DOHH2 (cell line): Measurements from ENCODE around the gene MRPL4.

Source experiments
- H3F3A ChIP-seq: fragments of 200-600 bp; sonication (generic), shearing (Covaris generic); 2 replicates; pipeline ENCODE4 v1.6.0; 2016; ENCODE audit warnings: antibody characterized with exemption, mild to moderate bottlenecking; ENCODE audit not compliant: control insufficient read depth, insufficient read depth
- H3K27ac ChIP-seq: fragments of 200-600 bp; sonication (generic); 2 replicates; pipeline ENCODE4 v1.5.1; 2014; ENCODE audit warnings: low read depth, mild to moderate bottlenecking, low read length, moderate library complexity
- H3K27me3 ChIP-seq: fragments of 200-600 bp; sonication (generic); 2 replicates; pipeline ENCODE4 v1.6.1; 2014; ENCODE audit warnings: mild to moderate bottlenecking, low read length, mixed read lengths; ENCODE audit not compliant: control insufficient read depth
- H3K36me3 ChIP-seq: fragments of 200-600 bp; sonication (generic); 2 replicates; pipeline ENCODE4 v1.6.1; 2014; ENCODE audit warnings: mild to moderate bottlenecking, low read length, moderate library complexity, mixed read lengths; ENCODE audit not compliant: control insufficient read depth
- H3K4me1 ChIP-seq: fragments of 200-600 bp; sonication (generic); 2 replicates; pipeline ENCODE4 v1.6.1; 2014; ENCODE audit warnings: mild to moderate bottlenecking, low read length, mixed read lengths; ENCODE audit not compliant: control insufficient read depth
- H3K4me2 ChIP-seq: fragments of 200-600 bp; sonication (generic); 2 replicates; pipeline ENCODE4 v1.6.0; 2014; ENCODE audit warnings: mild to moderate bottlenecking, low read length, moderate library complexity
- H3K4me3 ChIP-seq: fragments of 200-600 bp; sonication (generic); 2 replicates; pipeline ENCODE4 v1.5.1; 2014; ENCODE audit warnings: mild to moderate bottlenecking, low read length, mixed read lengths
- H3K79me2 ChIP-seq: fragments of 200-600 bp; sonication (generic); 2 replicates; pipeline ENCODE4 v1.6.1; 2014; ENCODE audit warnings: mild to moderate bottlenecking, low read length, mixed read lengths; ENCODE audit not compliant: control insufficient read depth
- H3K9me2 ChIP-seq: fragments of 200-600 bp; sonication (generic); replicated peaks from 2 replicates; pipeline ENCODE4 v1.6.1; 2014; ENCODE audit warnings: mild to moderate bottlenecking, low read length, mixed read lengths; ENCODE audit not compliant: control insufficient read depth
- H3K9me3 ChIP-seq: fragments of 200-600 bp; sonication (generic); 2 replicates; pipeline ENCODE4 v1.6.1; 2014; ENCODE audit warnings: antibody characterized with exemption, low read length, mixed read lengths; ENCODE audit not compliant: control insufficient read depth, insufficient read depth
- H4K20me1 ChIP-seq: fragments of 200-600 bp; sonication (generic); 2 replicates; pipeline ENCODE4 v1.6.0; 2014; ENCODE audit warnings: low read depth, mild to moderate bottlenecking, antibody characterized with exemption, low read length, moderate library complexity; ENCODE audit not compliant: control insufficient read depth, insufficient read depth
- EZH2phosphoT487 ChIP-seq: fragments of 200-600 bp; sonication (generic); IDR thresholded peaks from 2 replicates; pipeline ENCODE4 v1.6.1; 2017; ENCODE audit warnings: borderline replicate concordance, mild to moderate bottlenecking, antibody characterized with exemption, low read length, moderate library complexity, mixed read lengths
- TF ChIP-seq, protein P1 (sequence below): fragments of 200-600 bp; sonication (generic); IDR thresholded peaks from one replicate; pipeline ENCODE4 v1.5.1; 2014; ENCODE audit warnings: antibody characterized with exemption, mild to moderate bottlenecking, low read depth, low read length; ENCODE audit not compliant: poor library complexity, severe bottlenecking

The MRPL4 gene

DNA sequence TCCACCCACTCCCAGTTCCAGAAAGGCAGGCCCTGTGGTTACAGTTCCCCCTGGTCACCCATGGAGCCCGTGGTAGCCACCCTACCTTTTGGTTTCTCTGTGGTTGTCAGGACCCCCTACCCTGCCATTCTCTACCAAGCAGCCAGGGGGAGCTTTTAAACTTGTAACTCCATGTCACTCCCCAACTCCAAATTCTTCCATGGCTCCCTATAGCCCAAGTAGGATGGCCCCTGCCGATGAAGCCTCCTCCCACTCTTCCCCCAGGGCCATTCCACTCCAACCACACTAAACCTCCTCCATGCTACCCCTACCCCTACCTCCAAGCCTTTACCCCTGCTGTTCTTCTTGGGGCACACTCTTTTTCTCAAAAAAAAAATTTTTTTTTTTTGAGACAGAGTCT, 23.1 kb upstream of the MRPL4 start:
- no peak for TF ChIP-seq EZH2phosphoT487
- TF ChIP-seq, protein P1, sequence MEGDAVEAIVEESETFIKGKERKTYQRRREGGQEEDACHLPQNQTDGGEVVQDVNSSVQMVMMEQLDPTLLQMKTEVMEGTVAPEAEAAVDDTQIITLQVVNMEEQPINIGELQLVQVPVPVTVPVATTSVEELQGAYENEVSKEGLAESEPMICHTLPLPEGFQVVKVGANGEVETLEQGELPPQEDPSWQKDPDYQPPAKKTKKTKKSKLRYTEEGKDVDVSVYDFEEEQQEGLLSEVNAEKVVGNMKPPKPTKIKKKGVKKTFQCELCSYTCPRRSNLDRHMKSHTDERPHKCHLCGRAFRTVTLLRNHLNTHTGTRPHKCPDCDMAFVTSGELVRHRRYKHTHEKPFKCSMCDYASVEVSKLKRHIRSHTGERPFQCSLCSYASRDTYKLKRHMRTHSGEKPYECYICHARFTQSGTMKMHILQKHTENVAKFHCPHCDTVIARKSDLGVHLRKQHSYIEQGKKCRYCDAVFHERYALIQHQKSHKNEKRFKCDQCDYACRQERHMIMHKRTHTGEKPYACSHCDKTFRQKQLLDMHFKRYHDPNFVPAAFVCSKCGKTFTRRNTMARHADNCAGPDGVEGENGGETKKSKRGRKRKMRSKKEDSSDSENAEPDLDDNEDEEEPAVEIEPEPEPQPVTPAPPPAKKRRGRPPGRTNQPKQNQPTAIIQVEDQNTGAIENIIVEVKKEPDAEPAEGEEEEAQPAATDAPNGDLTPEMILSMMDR = peak; percentile 64
- Histone ChIP-seq H3K27ac (peak overlapping the region; percentile 100), H3K4me1 (peaks cover 78% of the 10 kb centered on the region), H3K79me2 (peaks cover 97% of the 10 kb centered on the region), H3K36me3 (peaks cover 72% of the 10 kb centered on the region), H3K9me2 (no peaks in the 10 kb centered on the region), H4K20me1 (peaks cover 24% of the 10 kb centered on the region), H3K4me3 (peak overlapping the region; percentile 86), H3K27me3 (no peaks in the 10 kb centered on the region), H3K9me3 (no peaks in the 10 kb centered on the region), H3K4me2 (peak overlapping the region; percentile 85), H3F3A (peaks cover 58% of the 10 kb centered on the region)

DNA sequence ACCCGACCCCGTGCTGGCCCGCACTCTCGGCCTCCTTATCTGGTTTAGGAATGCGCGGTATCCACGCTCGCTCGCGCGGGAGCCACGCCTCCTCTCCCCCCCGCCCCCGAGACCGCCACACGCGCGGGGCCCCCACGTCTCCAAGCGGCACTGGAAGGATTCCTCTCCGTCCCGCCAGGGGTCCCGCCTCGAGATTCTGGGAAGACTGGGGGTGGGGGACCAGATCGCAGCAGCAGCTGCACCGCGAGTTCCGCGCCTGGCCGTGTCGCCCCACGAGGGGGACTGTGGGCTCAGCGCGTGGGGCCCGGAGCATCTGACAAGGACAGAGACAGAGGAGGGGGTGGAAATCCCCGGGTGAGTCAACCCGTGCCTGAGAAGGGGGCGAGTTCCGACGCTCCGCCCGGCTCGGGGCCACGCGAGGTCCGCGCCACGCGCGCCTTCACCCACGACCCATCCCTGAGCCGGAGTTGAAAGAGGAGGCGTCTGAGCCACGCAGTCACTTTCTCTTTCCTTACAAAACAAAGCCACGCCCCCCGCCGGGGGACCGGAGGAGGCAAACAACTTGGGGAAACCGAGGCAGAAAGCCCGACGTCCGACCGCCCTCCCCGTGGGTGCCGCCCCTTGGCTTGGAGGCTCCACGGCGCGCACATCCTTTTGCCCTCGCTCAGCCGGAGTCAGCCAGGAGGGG, 21.7 kb upstream of the MRPL4 start:
- Histone ChIP-seq H3K27ac (peak overlapping the region; percentile 100), H3F3A (peaks cover 64% of the 10 kb centered on the region), H3K9me3 (no peaks in the 10 kb centered on the region), H3K36me3 (peaks cover 60% of the 10 kb centered on the region), H3K4me1 (peaks cover 78% of the 10 kb centered on the region), H3K27me3 (no peaks in the 10 kb centered on the region), H3K4me2 (peak overlapping the region; percentile 85), H3K9me2 (no peaks in the 10 kb centered on the region), H4K20me1 (peaks cover 20% of the 10 kb centered on the region), H3K79me2 (peaks cover 86% of the 10 kb centered on the region), H3K4me3 (peak overlapping the region; percentile 86)
- TF ChIP-seq, protein P1 = peak; percentile 4
- no peak for TF ChIP-seq EZH2phosphoT487

DNA sequence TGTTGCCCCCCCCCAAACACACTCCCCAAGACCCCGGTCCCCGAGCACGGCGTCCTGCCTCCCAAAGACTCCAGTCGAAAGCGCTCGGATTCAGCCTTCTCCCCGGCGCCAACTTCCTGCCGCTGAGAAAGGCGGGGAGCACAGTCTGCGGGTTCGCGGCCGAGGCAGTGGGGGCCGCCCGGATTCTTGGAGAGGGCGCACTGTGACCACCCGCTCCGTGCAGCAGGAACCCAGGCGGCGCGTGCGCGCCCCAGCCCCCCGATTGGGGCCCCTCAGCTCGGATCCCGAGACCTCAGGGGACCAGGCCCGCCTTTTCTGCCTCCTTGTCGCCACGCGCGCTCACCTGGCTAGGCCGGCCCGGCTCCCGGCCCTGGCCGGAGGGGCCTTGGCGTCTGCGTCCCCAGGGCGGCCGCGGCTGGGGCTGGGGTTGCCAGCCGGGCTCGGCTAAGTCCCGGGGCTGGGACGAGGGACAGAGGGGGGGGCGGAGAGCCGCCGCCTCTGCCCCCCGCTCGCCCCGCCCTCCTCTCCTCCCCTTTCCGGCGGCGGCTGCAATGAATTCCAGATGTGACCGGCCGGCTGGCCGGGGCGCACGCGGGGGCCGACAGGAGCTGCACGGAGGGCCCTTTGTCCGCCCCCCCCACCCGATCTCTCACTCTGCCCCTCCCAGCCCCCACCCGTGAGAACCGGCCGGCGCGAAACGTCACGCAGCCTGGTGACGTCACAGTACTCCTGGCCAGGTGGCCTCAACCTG, 21.0 kb upstream of the MRPL4 start, which contains the start of gene S1PR2:
Gene S1PR2, minus strand, starts transcription at position 471 of the 751 bp plus-strand sequence. CDS start 6,426 bp downstream, outside the sequence.
- H3K79me2 ChIP-seq = peaks cover 78% of the 10 kb centered on the region
- no peaks in the 10 kb centered on the region for H3K9me2 ChIP-seq
- H4K20me1 ChIP-seq = peaks cover 14% of the 10 kb centered on the region
- peaks cover 53% of the 10 kb centered on the region for H3K36me3 ChIP-seq
- H3K9me3 ChIP-seq = no peaks in the 10 kb centered on the region
- TF ChIP-seq EZH2phosphoT487 = no peak
- TF ChIP-seq, protein P1 = no peak
- peak within 1 kb of the TSS; percentile 85 for H3K4me2 ChIP-seq
- peaks cover 78% of the 10 kb centered on the region for H3K4me1 ChIP-seq
- H3K27ac ChIP-seq = peak within 1 kb of the TSS; percentile 100
- peak within 1 kb of the TSS; percentile 86 for H3K4me3 ChIP-seq
- no peaks in the 10 kb centered on the region for H3K27me3 ChIP-seq
- peaks cover 61% of the 10 kb centered on the region for H3F3A ChIP-seq
